GM19397 (cell line): ENCODE data around the gene SLC30A7.

Source experiments
- ATAC-seq: cut with Tn5 transposase; IDR thresholded peaks from one replicate; pipeline ENCODE4 v1.9.1; 2021; ENCODE audit warnings: mild to moderate bottlenecking, moderate library complexity; ENCODE audit not compliant: unreplicated experiment

SLC30A7 gene

GRCh38 chr1:100971021-100971420 lies 75.1 kb downstream of the SLC30A7 start:
- ATAC-seq: no peak

GRCh38 chr1:100972185-100972584 lies 76.3 kb downstream of the SLC30A7 start:
- ATAC-seq: no peak

GRCh38 chr1:100976936-100977335 lies 81.0 kb downstream of the SLC30A7 start:
- no peak for ATAC-seq

- no peak for ATAC-seq
Observed at GRCh38 chr1:100979631-100980030, 83.7 kb downstream of the SLC30A7 start.

- no peak for ATAC-seq
Observed at GRCh38 chr1:100982793-100983192, 86.9 kb downstream of the SLC30A7 start.

- ATAC-seq: no peak
Observed at GRCh38 chr1:100988121-100988520, 92.2 kb downstream of the SLC30A7 start.

GRCh38 chr1:100989306-100990077 lies 93.6 kb downstream of the SLC30A7 start:
- no peak for ATAC-seq

- ATAC-seq: no peak
Observed at GRCh38 chr1:100995198-100995988, 99.5 kb downstream of the SLC30A7 start.

- no peak for ATAC-seq
Observed at GRCh38 chr1:100998426-100998825, 102.5 kb downstream of the SLC30A7 start.

GRCh38 chr1:101000131-101000873 lies 104.4 kb downstream of the SLC30A7 start:
- ATAC-seq: no peak

GRCh38 chr1:101002551-101002950 lies 106.7 kb downstream of the SLC30A7 start:
- no peak for ATAC-seq

GRCh38 chr1:101003012-101003650 lies 107.2 kb downstream of the SLC30A7 start:
- ATAC-seq: no peak

GRCh38 chr1:101004061-101004460 lies 108.2 kb downstream of the SLC30A7 start:
- ATAC-seq: no peak

GRCh38 chr1:101004670-101005069 lies 108.8 kb downstream of the SLC30A7 start:
- ATAC-seq: no peak

GRCh38 chr1:101005183-101005582 lies 109.3 kb downstream of the SLC30A7 start:
- ATAC-seq: no peak

- ATAC-seq: no peak
Observed at GRCh38 chr1:101005871-101006270, 110.0 kb downstream of the SLC30A7 start.

GRCh38 chr1:101006553-101006952 lies 110.7 kb downstream of the SLC30A7 start:
- no peak for ATAC-seq

GRCh38 chr1:101008229-101008834 lies 112.4 kb downstream of the SLC30A7 start:
- ATAC-seq: no peak

- no peak for ATAC-seq
Observed at GRCh38 chr1:101013776-101014175, 117.9 kb downstream of the SLC30A7 start.

- ATAC-seq: no peak
Observed at GRCh38 chr1:101017448-101017847, 121.6 kb downstream of the SLC30A7 start.

- no peak for ATAC-seq
Observed at GRCh38 chr1:101022294-101022693, 126.4 kb downstream of the SLC30A7 start.
